GM18858 (cell line): ENCODE results near the gene C1QTNF8.

Source experiments
- ATAC-seq: cut with Tn5 transposase; IDR thresholded peaks from one replicate; pipeline ENCODE4 v1.9.1; 2021; ENCODE audit not compliant: unreplicated experiment

C1QTNF8 gene

GRCh38 chr16:1063728-1064127 is 32.3 kb downstream of the C1QTNF8 start:
- no peak for ATAC-seq

- no peak for ATAC-seq
Observed at GRCh38 chr16:1062895-1063294, 33.1 kb downstream of the C1QTNF8 start.

DNA sequence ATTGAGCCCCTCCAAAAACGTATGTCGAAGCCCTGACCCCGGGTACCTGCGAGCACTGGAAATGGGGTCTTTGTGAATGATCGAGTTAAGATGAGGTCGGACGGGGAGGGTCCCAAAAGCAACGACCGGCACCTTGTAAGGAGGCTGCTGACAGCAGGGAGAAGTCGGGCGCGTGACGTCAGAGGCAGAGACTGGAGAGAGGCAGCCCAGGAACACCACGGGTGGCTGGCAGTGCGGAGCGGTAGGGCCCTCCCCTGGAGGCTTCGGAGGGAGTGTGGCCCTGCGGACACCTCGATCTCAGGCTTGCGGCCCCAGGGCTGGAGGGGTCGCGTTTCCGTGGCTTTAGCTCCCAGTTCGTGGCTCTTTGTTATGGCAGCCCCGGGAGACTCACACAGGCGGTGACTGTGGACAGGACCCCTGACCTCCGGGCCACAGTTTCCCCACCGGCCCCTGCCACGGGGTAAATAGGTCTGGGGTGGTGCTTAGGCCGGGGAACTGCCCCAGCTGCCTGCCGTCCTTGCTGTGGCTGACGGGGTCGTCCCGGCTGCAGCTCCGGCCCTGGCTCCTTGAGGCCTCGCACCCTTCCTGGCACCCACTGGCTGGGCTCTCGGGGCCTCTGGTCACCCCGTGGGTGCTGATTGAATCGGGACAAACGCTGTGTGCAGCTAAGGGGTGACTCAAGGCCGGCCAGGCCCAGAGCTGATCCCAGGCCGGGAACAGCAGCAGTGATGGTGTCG is 34.1 kb downstream of the C1QTNF8 start:
- no peak for ATAC-seq

DNA sequence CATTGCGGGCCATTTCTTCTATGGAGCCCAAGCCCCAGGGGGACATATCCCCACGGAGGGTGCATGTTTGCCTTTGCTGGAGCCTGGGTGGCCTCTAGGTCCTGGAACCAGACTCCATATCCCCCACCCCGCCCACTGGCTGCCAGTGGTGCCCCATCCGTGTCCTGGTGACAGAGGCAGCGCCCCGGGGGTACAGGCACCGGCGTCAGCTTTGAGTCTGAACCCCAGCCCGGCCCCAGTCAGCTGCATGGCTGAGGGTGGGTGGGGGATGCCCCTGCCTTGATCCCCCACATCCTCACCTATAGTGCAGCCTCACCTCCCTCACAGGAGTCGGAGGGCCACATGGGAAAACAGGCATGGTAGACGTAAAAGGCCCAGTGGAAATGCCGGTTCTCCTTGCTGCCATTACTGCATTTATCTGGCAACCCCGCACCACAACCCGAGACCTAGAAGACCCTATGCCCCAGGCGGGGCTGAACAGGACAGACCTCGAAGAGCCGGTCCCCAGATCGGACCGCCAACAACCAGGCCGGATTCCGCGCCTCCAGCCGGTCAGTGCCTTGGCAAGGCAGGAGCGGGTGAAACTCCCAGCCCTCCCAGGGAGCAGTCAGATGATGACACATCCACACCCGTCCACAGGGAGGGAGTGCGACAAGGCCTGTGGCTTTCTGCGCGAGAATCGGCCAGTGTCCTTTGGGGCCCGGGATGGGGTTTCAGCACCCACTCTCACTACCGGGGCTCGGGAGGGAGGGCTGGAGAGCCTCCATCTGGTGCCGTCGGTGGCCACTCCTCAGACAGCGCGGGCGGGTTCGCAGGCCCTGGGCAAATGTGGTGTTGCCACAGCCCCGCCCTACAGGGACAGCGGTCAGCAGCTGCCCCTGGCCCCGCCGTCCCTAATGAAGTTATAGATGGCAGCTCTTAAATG is 35.4 kb downstream of the C1QTNF8 start:
- no peak for ATAC-seq

DNA sequence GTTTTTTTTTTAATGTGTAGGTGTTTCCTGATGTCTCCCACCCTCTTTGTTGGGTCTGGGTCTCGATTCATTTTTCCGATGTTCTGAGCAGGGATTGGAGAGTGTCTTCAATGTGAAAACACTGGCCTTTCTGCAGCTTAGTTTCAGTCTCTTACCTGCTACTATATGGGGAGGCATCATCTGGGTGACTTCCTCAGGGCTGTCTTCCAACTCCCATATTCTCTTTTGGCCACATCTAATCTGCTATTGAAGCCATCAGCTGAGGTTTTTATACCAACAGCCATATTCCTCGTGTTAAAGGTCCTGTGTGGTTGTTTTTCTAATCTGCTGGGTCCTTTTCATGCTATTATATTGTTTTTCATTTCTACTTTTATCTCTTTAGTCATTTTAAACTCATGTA is 36.7 kb downstream of the C1QTNF8 start:
- no peak for ATAC-seq

- ATAC-seq, result no peak
Observed at GRCh38 chr16:1058216-1058615, 37.8 kb downstream of the C1QTNF8 start.

- no peak for ATAC-seq
Observed at GRCh38 chr16:1057252-1057932, 38.7 kb downstream of the C1QTNF8 start.

- no peak for ATAC-seq
Observed at GRCh38 chr16:1056196-1056595, 39.8 kb downstream of the C1QTNF8 start.

- ATAC-seq, result no peak
Observed at GRCh38 chr16:1055557-1055924, 40.5 kb downstream of the C1QTNF8 start.

DNA sequence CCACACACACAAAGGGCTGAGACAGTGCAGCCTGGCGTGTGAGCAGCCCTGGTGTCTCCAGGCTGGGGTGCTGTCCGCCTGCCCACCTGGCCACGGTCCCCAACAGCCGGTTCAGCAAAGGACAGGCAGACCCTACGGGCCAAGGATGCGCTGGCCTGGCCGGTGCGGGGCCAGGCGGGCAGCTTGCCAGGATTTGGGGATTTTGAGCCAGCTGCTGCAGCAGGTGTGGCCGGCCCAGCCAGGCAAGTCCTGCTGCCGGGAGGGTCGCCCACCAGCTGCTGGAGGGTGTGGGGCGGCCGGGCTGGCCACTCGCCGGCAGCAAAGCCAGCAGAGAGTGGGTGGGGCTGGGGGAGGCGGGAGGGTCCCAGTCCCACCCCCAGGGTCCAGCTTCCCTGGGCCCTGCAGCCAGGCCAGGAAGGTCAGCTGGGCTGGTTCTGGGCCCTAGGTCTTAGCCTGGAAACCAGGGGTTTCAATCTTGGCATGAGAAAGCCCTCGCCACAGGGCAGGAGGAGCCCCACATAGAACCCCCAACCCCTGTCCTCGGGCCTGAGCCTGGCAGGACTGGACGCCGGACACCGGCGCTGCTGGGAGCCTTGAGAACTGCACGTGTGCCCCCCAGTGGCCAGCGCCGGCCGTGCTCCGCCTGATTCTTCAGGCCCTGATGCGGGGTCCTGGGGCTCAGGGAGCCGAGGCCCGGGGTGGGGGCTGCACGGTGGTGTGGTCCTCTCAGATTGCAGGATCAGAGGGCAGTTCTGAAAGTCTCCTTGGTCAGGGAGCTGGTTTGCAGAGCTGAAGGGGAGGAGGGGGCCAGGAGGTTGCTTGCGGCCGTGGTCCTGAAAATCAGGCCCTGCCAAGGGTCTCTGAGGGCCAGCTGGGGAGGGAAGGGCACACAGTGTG is 41.1 kb downstream of the C1QTNF8 start:
- ATAC-seq, result no peak

DNA sequence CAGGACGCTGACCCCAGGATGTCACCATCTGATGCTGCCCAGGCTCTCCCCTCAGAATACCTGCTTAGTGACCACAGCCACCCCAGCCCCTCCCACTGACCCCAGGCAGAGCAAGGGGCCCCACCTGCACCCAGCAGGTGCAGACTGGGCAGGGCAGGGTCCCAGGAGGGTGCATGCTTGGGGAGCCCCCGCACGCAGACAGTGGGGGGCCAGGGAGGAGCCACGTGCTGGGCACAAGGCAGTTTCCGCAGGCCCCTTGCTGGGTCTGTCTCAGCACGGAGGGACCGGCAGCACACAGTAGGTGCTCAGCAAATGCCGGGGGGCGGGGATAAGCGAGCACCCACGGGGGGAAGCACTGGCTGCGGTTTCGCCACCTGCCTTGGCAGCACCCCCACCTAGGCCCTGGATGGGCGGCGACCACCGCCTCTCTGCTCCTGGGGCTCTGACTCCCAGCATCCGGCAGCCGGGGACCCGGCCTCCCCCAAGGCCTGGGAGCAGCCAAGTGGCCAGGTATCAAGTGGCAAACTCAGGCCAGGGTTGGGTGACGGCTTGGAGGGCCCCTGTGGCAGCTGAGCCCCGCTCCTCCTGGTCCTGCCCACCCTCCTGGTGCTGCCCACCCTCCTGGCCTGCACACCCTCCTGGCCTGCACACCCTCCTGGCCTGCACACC is 42.2 kb downstream of the C1QTNF8 start:
- no peak for ATAC-seq

GRCh38 chr16:1053121-1053521 is 42.9 kb downstream of the C1QTNF8 start:
- no peak for ATAC-seq

- no peak for ATAC-seq
Observed at GRCh38 chr16:1052721-1053120, 43.3 kb downstream of the C1QTNF8 start.

GRCh38 chr16:1051446-1051845 is 44.6 kb downstream of the C1QTNF8 start:
- no peak for ATAC-seq

DNA sequence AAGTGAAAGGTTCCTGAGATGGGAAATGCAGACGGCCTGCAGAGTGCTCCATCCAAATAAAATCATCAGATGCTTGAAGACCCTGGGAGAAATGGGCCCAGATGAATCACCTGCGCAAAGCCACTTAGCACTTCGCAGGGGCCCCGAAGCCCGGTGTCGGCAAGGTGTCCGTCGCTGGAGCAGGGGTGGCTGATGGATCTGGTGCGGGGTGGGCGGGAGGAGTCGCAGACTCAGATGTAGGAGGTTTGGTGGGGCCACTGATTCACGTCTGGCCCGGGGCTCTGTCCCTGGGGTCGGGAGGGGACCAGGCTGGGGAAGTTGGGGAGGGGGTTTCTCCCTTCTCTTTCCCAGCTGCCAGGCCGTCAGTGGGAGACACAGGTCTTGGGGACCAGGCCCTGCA is 45.1 kb downstream of the C1QTNF8 start:
- no peak for ATAC-seq

- ATAC-seq, result no peak
Observed at GRCh38 chr16:1050516-1050915, 45.5 kb downstream of the C1QTNF8 start.

DNA sequence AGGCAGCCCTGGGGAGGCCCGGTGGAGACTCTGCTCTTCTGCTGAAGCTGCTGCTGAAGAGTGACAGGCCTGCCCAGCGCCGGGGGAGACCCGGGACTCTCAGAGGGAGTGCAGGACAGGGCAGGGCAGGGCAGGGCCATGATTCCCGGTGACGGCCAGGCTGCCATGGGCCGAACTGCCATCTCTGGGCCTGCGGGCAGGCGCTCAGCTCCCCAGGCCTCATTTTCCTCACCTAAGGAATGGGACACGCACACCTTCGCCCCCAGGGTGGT is 46.1 kb downstream of the C1QTNF8 start:
- ATAC-seq, result no peak

DNA sequence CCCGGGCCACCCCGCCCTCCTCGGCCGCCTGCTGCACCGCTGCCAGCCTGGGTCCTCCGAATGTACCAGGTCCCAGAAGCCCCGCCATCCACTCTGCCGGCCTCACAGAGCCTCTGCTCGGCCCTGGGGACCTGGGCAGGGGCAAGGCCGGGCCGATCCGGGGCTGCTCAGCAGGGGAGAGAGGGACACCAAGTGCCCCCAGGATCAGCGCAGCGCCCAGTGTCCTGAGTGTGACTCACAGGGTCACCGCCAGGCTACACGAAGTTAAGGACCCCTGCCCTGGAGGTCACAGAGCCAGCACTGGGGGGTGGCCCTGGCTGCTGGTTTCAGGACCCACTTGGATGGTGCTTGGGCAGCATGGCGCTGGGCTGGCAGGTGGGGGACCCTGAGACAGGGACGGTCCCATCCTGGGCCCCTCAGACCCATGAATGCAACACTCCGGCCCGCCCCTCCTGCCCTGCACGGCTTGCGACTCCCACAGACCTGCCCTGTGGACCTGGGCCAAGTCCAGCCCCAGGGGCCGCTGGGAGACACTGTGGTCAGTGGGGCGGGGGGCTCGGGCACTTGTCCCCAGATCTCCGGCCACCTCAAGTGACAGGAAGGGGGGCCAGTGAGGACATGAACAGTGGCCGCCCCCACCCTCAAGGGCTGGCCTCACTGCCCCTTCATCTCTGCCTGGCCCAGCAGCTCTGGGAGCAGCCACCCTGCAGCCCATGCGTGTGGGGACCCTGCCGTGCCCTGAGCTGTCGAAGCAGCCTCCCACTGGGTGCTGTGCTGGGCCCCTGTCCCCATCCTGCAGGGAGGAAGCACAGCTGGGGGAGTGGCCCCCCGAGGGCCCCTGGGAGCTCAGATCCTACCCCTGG is 46.7 kb downstream of the C1QTNF8 start:
- no peak for ATAC-seq

DNA sequence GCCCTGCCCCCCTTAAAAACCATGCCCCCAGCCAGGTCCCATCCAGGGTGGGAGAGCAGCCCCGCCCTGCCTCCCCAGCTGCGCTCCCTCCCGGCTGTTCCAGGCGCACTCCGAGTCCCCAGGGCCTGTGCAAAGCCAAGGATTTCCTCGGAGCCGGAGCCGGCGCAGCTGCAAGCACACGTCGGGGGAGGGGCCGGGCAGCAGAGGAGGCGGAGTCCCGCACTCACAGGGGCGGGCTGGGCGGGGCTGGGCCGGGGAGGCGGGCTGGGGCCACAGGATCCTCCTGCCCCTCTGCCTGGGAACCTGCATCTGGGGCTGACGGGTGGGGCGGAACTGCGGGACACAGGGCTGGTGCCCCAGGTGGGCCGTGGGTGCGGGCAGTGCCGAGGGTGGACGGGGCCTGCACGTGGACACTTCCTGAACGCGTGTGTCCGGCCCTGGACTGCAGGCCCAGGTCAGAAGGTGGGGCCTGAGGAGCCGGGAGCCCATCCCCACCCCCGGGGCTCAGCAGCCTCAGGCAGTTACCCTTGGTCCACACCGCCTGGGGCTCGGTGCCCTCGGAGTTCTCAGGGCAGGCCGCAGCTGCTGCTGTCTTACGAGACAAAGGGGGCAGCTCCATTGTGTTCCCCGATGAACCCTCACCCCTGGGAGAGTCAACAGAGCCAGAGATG is 47.5 kb downstream of the C1QTNF8 start:
- no peak for ATAC-seq
